ENCODE data around the gene SPATS2L. TPM values are rescaled to one million over a fixed set of nuclear protein-coding genes. Genes with fewer than 3 reads are reported as not detected.
A peak's percentile ranks its signal among the peaks of the same experiment; 100 is the strongest.

The SPATS2L gene, protein sequence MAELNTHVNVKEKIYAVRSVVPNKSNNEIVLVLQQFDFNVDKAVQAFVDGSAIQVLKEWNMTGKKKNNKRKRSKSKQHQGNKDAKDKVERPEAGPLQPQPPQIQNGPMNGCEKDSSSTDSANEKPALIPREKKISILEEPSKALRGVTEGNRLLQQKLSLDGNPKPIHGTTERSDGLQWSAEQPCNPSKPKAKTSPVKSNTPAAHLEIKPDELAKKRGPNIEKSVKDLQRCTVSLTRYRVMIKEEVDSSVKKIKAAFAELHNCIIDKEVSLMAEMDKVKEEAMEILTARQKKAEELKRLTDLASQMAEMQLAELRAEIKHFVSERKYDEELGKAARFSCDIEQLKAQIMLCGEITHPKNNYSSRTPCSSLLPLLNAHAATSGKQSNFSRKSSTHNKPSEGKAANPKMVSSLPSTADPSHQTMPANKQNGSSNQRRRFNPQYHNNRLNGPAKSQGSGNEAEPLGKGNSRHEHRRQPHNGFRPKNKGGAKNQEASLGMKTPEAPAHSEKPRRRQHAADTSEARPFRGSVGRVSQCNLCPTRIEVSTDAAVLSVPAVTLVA
- 100 to 1,000 TPM in 2 of 5 donors, 10 to 100 TPM in 3; 36.8 to 245 (median 99.3) TPM for total RNA-seq
- 100 to 1,000 TPM in 1 of 3 donors, 10 to 100 TPM in 2; 41.3 to 116 (median 59.1) TPM for polyA plus RNA-seq
- long read RNA-seq, donor 1, partial matches to known transcripts, result 0 of 2 reads
- long read RNA-seq, donor 1, other reads (novel, unspliced or antisense), result 0 of 2 reads
- long read RNA-seq, donor 2, partial matches to known transcripts, result 28 of 36 reads
- long read RNA-seq, donor 2, other reads (novel, unspliced or antisense), result 0 of 36 reads
- long read RNA-seq, donor 3, partial matches to known transcripts, result 5 of 9 reads
- long read RNA-seq, donor 3, other reads (novel, unspliced or antisense), result 0 of 9 reads
- long read RNA-seq, donor 4, partial matches to known transcripts, result 11 of 11 reads
- long read RNA-seq, donor 4, other reads (novel, unspliced or antisense), result 0 of 11 reads
- long read RNA-seq, donor 5, transcript SPATS2L-223 (3 exons, 745 nt), result major isoform, 6 of 29 reads
- long read RNA-seq, donor 5, partial matches to known transcripts, result 9 of 29 reads
- long read RNA-seq, donor 5, other reads (novel, unspliced or antisense), result 7 of 29 reads
- long read RNA-seq, donor 6, result 0 reads
- long read RNA-seq, donor 7, transcript SPATS2L-204 (13 exons, 2,463 nt), result minor isoform, 5 of 50 reads
- long read RNA-seq, donor 7, transcript SPATS2L-223 (3 exons, 745 nt), result major isoform, 10 of 50 reads
- long read RNA-seq, donor 7, partial matches to known transcripts, result 33 of 50 reads
- long read RNA-seq, donor 7, other reads (novel, unspliced or antisense), result 0 of 50 reads
- long read RNA-seq, donor 8, partial matches to known transcripts, result 69 of 75 reads
- long read RNA-seq, donor 8, other reads (novel, unspliced or antisense), result 0 of 75 reads
- long read RNA-seq, donor 9, transcript SPATS2L-223 (3 exons, 745 nt), result major isoform, 8 of 40 reads
- long read RNA-seq, donor 9, partial matches to known transcripts, result 30 of 40 reads
- long read RNA-seq, donor 9, other reads (novel, unspliced or antisense), result 0 of 40 reads
- long read RNA-seq, donor 10, partial matches to known transcripts, result 23 of 25 reads
- long read RNA-seq, donor 10, other reads (novel, unspliced or antisense), result 0 of 25 reads

GRCh38 chr2:200306196-200306930 lies at the start of gene SPATS2L:
Gene SPATS2L (plus strand): TSS chr2:200306693. CDS start chr2:200389245, 82,552 bp downstream.
- TF ChIP-seq POLR2AphosphoS5 (IDR thresholded peaks at IDR 0.05) (peak in 2 of 3 donors; percentile 41 to 52), EP300 (IDR thresholded peaks at IDR 0.05) (no peak), POLR2A (IDR thresholded peaks at IDR 0.05) (no peak)
- TF ChIP-seq, protein P1, sequence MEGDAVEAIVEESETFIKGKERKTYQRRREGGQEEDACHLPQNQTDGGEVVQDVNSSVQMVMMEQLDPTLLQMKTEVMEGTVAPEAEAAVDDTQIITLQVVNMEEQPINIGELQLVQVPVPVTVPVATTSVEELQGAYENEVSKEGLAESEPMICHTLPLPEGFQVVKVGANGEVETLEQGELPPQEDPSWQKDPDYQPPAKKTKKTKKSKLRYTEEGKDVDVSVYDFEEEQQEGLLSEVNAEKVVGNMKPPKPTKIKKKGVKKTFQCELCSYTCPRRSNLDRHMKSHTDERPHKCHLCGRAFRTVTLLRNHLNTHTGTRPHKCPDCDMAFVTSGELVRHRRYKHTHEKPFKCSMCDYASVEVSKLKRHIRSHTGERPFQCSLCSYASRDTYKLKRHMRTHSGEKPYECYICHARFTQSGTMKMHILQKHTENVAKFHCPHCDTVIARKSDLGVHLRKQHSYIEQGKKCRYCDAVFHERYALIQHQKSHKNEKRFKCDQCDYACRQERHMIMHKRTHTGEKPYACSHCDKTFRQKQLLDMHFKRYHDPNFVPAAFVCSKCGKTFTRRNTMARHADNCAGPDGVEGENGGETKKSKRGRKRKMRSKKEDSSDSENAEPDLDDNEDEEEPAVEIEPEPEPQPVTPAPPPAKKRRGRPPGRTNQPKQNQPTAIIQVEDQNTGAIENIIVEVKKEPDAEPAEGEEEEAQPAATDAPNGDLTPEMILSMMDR (IDR thresholded peaks at IDR 0.05), result peak in 1 of 7 experiments; percentile 6
- Histone ChIP-seq H3K36me3 (no peaks in the 10 kb centered on the region), H3K4me3 (peak within 1 kb of the TSS; percentile 76 to 94 (median 82)), H3K27me3 (no peaks in the 10 kb centered on the region), H3K27ac (peak within 1 kb of the TSS; percentile 90 to 97 (median 93)), H3K4me1 (peaks cover 3 to 44% (median 24%) of the 10 kb centered on the region in 4 donors), H3K9me3 (no peaks in the 10 kb centered on the region)
- peak; percentile 69 to 95 for DNase-seq
- intact Hi-C loops (cut with DNase I; ENCODE audit: low total_unique reads), result no loop called here
- 0 to 1% (median 0%) methylated on average over 30 to 68 of the region's 69 CpGs for WGBS, 5 donors

- DNase-seq, result no peak
- Histone ChIP-seq H3K4me3 (no peak overlapping the region), H3K36me3 (no peaks in the 10 kb centered on the region), H3K27ac (no peak overlapping the region), H3K4me1 (peaks cover 0 to 9% (median 0%) of the 10 kb centered on the region in 4 donors), H3K27me3 (no peaks in the 10 kb centered on the region), H3K9me3 (no peaks in the 10 kb centered on the region)
- intact Hi-C loops (cut with DNase I; ENCODE audit: low total_unique reads), result no loop called here
- TF ChIP-seq POLR2A (IDR thresholded peaks at IDR 0.05), result no peak
- TF ChIP-seq POLR2AphosphoS5 (IDR thresholded peaks at IDR 0.05), result no peak
- WGBS, 5 donors, result 82 to 94% (median 89%) methylated on average over 6 of the region's 6 CpGs
Measured at GRCh38 chr2:200257570-200257969, 48.9 kb upstream of the SPATS2L start.

- Histone ChIP-seq H3K36me3 (no peaks in the 10 kb centered on the region), H3K27me3 (no peaks in the 10 kb centered on the region), H3K4me1 (peaks cover 0 to 4% (median 0%) of the 10 kb centered on the region in 4 donors), H3K9me3 (no peaks in the 10 kb centered on the region), H3K27ac (no peak overlapping the region), H3K4me3 (no peak overlapping the region)
- WGBS, 5 donors, result 69 to 79% (median 75%) methylated on average over 5 of the region's 5 CpGs
- intact Hi-C loops (cut with DNase I; ENCODE audit: low total_unique reads), result no loop called here
- TF ChIP-seq, protein P1 (IDR thresholded peaks at IDR 0.05), result no peak
- TF ChIP-seq EP300 (IDR thresholded peaks at IDR 0.05) (no peak), POLR2A (IDR thresholded peaks at IDR 0.05) (no peak), POLR2AphosphoS5 (IDR thresholded peaks at IDR 0.05) (no peak)
- DNase-seq, result no peak
Measured at GRCh38 chr2:200258081-200258480, 48.4 kb upstream of the SPATS2L start.
